ENCODE data around the gene ELMOD3. TPM values are rescaled to one million over a fixed set of nuclear protein-coding genes. Genes with fewer than 3 reads are reported as not detected.
"Not testable (repeated sequence)": the region's sequence is repeated elsewhere in the genome, so short reads cannot be mapped to it uniquely, and the experiment has no call there.

ELMOD3 gene
- polyA plus RNA-seq, 3 donors: 6.1 to 53.3 (median 7.2) TPM

- no CpG with 5 or more reads among the region's 3 CpGs for WGBS (ENCODE audit: insufficient coverage)
- Mint-ChIP-seq H3K4me3 (no peak overlapping the region), H3K36me3 (peaks cover 52 to 59% of the 10 kb centered on the region in 2 donors), H3K27ac (no peak overlapping the region), H3K9me3 (no peaks in the 10 kb centered on the region), H3K27me3 (ENCODE audit: low read depth in 3 of 3) (peaks cover 0 to 2% (median 0%) of the 10 kb centered on the region in 3 donors), H3K4me1 (peaks cover 33% of the 10 kb centered on the region)
- Histone ChIP-seq H3K36me3 (replicated peaks in 1 of 2; ENCODE audit: control insufficient read depth in 1 of 2, insufficient read depth in 2 of 2, low read length in 2 of 2) (peaks cover 29 to 68% of the 10 kb centered on the region in 2 donors), H3K4me1 (ENCODE audit: control insufficient read depth in 1 of 2, insufficient read depth in 2 of 2, low read length in 2 of 2) (peaks cover 14 to 22% of the 10 kb centered on the region in 2 donors), H4K20me1 (ENCODE audit: insufficient read depth, low read length) (no peaks in the 10 kb centered on the region), H3K9ac (ENCODE audit: insufficient read depth, low read length, poor library complexity, severe bottlenecking) (no peak overlapping the region), H2AFZ (ENCODE audit: insufficient read depth, low read depth, low read length, poor library complexity, severe bottlenecking) (no peak overlapping the region), H3K27ac (ENCODE audit: low read depth in 1 of 2, low read length in 2 of 2) (no peak overlapping the region), H3K79me2 (ENCODE audit: insufficient read depth, low read length) (peaks cover 43% of the 10 kb centered on the region), H3K4me3 (replicated peaks in 1 of 3; ENCODE audit: low read depth in 2 of 3, low read length in 3 of 3) (no peak overlapping the region), H3K9me3 (replicated peaks in 1 of 2; ENCODE audit: control insufficient read depth in 1 of 2, insufficient read depth in 1 of 2, low read length in 2 of 2) (no peaks in the 10 kb centered on the region), H3K4me2 (replicated peaks; ENCODE audit: extremely low read depth, low read length, poor library complexity, severe bottlenecking) (no peak overlapping the region), H3K27me3 (ENCODE audit: control insufficient read depth in 2 of 2, insufficient read depth in 2 of 2, low read length in 2 of 2) (no peaks in the 10 kb centered on the region)
- intact Hi-C loops (cut with micrococcal nuclease): no loop called here
- TF ChIP-seq CTCF (IDR thresholded peaks at IDR 0.05): no peak
- DNase-seq: no peak
These were observed 3.2 kb downstream of the ELMOD3 start for GRCh38 chr2:85357736-85358135.

DNA sequence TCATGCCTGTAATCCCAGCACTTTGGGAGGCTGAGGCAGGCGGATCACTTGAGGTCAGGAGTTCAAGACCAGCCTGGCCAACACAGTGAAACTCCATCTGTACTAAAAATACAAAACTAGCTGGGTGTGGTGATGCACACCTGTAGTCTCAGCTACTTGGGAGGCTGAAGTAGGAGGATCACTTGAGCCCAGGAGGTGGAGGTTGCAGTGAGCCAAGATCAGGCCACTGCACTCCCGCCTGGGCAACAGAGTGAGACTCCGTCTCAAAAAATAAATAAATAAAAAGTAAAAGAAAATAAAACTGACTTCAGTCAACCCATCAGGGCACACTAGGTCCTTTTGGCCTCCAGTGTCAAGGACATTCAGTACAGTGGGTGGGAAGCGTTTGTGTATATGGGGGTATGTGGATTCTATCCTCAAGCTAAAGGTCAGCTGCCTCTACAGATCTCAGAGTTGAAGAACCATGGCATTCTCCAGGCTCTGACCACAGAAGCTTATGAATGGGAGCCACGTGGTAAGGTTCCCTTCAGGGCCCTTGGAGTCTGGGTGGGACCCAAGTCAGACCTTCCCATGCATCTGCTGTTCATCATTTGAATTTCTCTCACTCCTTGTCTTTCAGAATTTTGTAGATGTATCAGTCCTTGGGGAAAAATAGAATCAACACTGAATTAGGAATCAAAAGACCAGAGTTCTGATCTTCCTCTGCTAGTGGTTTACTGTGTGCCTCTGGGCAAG is 8.3 kb downstream of the ELMOD3 start:
- H3K4me3 Mint-ChIP-seq; H3K27me3 Mint-ChIP-seq (ENCODE audit: low read depth in 3 of 3); H3K4me3 ChIP-seq (replicated peaks in 1 of 3; ENCODE audit: low read depth in 2 of 3, low read length in 3 of 3); H3K4me2 ChIP-seq (replicated peaks; ENCODE audit: extremely low read depth, low read length, poor library complexity, severe bottlenecking); H4K20me1 ChIP-seq (ENCODE audit: insufficient read depth, low read length); DNase-seq; H3K4me1 ChIP-seq (ENCODE audit: control insufficient read depth in 1 of 2, insufficient read depth in 2 of 2, low read length in 2 of 2); H3K4me1 Mint-ChIP-seq; H2AFZ ChIP-seq (ENCODE audit: insufficient read depth, low read depth, low read length, poor library complexity, severe bottlenecking); H3K9ac ChIP-seq (ENCODE audit: insufficient read depth, low read length, poor library complexity, severe bottlenecking); intact Hi-C loops (cut with micrococcal nuclease); H3K9me3 Mint-ChIP-seq; H3K79me2 ChIP-seq (ENCODE audit: insufficient read depth, low read length); H3K9me3 ChIP-seq (replicated peaks in 1 of 2; ENCODE audit: control insufficient read depth in 1 of 2, insufficient read depth in 1 of 2, low read length in 2 of 2); H3K27ac ChIP-seq (ENCODE audit: low read depth in 1 of 2, low read length in 2 of 2); H3K27me3 ChIP-seq (ENCODE audit: control insufficient read depth in 2 of 2, insufficient read depth in 2 of 2, low read length in 2 of 2): not testable (repeated sequence)
- Mint-ChIP-seq H3K27ac (peak overlapping the region in 1 of 7 donors; percentile 33), H3K36me3 (peaks cover 62 to 66% of the 10 kb centered on the region in 2 donors)
- H3K36me3 ChIP-seq (replicated peaks in 1 of 2; ENCODE audit: control insufficient read depth in 1 of 2, insufficient read depth in 2 of 2, low read length in 2 of 2): peaks cover 35 to 71% of the 10 kb centered on the region in 2 donors
- WGBS (ENCODE audit: insufficient coverage): 100% methylated on average over 1 of the region's 5 CpGs
